Suppressor macrophage treated with lipopolysaccharide for 1 hour (primary cell): ENCODE data around the gene KIAA1671.

Experiments
- DNase-seq, 3 donors: peaks; one replicate each; pipeline ENCODE4 v3.0.0-alpha.2; 2020 to 2022

Gene KIAA1671

GRCh38 chr22:25069758-25070481, 117.4 kb downstream of the KIAA1671 start:
- DNase-seq, result peak in 1 of 3 donors; percentile 27

GRCh38 chr22:25070956-25071355, 118.4 kb downstream of the KIAA1671 start:
- DNase-seq, result peak; percentile 55 to 77 (median 64)

GRCh38 chr22:25071720-25072119, 119.2 kb downstream of the KIAA1671 start:
- DNase-seq, result no peak

- DNase-seq, result no peak
Measured at GRCh38 chr22:25072406-25072805, 119.9 kb downstream of the KIAA1671 start.

- DNase-seq, result no peak
Measured at GRCh38 chr22:25076336-25076735, 123.8 kb downstream of the KIAA1671 start.

GRCh38 chr22:25077056-25077455, 124.5 kb downstream of the KIAA1671 start:
- DNase-seq, result no peak

- no peak for DNase-seq
Measured at GRCh38 chr22:25077964-25078363, 125.4 kb downstream of the KIAA1671 start.

GRCh38 chr22:25078591-25078990, 126.1 kb downstream of the KIAA1671 start:
- no peak for DNase-seq

- DNase-seq, result no peak
Measured at GRCh38 chr22:25080855-25081254, 128.3 kb downstream of the KIAA1671 start.

- DNase-seq, result peak in 2 of 3 donors; percentile 15 to 18
Measured at GRCh38 chr22:25081409-25081824, 128.9 kb downstream of the KIAA1671 start.

GRCh38 chr22:25082096-25082495, 129.6 kb downstream of the KIAA1671 start:
- no peak for DNase-seq

- DNase-seq, result no peak
Measured at GRCh38 chr22:25083056-25083806, 130.7 kb downstream of the KIAA1671 start.

- no peak for DNase-seq
Measured at GRCh38 chr22:25083807-25084200, 131.3 kb downstream of the KIAA1671 start.

GRCh38 chr22:25084405-25085107, 132.0 kb downstream of the KIAA1671 start:
- no peak for DNase-seq

GRCh38 chr22:25085156-25085555, 132.6 kb downstream of the KIAA1671 start:
- DNase-seq, result no peak

GRCh38 chr22:25085930-25086901, 133.7 kb downstream of the KIAA1671 start:
- DNase-seq, result no peak

- DNase-seq, result no peak
Measured at GRCh38 chr22:25086902-25087282, 134.4 kb downstream of the KIAA1671 start.

- no peak for DNase-seq
Measured at GRCh38 chr22:25090225-25090890, 137.8 kb downstream of the KIAA1671 start.

- no peak for DNase-seq
Measured at GRCh38 chr22:25091458-25091857, 138.9 kb downstream of the KIAA1671 start.

- DNase-seq, result no peak
Measured at GRCh38 chr22:25092119-25092518, 139.6 kb downstream of the KIAA1671 start.

GRCh38 chr22:25094579-25094978, 142.1 kb downstream of the KIAA1671 start:
- DNase-seq, result no peak

GRCh38 chr22:25095869-25096268, 143.4 kb downstream of the KIAA1671 start:
- no peak for DNase-seq
